ENCODE data around the gene VPS39.

VPS39 gene

GRCh38 chr15:42139596-42139995 is 68.5 kb downstream of the VPS39 start:
- H3F3A ChIP-seq (ENCODE audit: low read depth), result no peaks in the 10 kb centered on the region
- no peaks in the 10 kb centered on the region for H4K20me1 ChIP-seq (ENCODE audit: insufficient read depth, low read length, poor library complexity, severe bottlenecking)
- no peak overlapping the region for H3K4me3 ChIP-seq (ENCODE audit: low read length, poor library complexity, severe bottlenecking)
- no peak overlapping the region for H3K9ac ChIP-seq (ENCODE audit: low read depth, low read length, poor library complexity, severe bottlenecking)
- no peaks in the 10 kb centered on the region for H3K27me3 ChIP-seq (ENCODE audit: insufficient read depth, low read length, poor library complexity, severe bottlenecking)
- H3K9me2 ChIP-seq (replicated peaks; ENCODE audit: low read depth, low read length), result no peaks in the 10 kb centered on the region
- H2AFZ ChIP-seq (ENCODE audit: low read length), result no peak overlapping the region
- H3K36me3 ChIP-seq (ENCODE audit: insufficient read depth, low read length), result no peaks in the 10 kb centered on the region
- H3K9me3 ChIP-seq (ENCODE audit: insufficient read depth, low read depth, low read length), result no peaks in the 10 kb centered on the region
- H3K4me2 ChIP-seq (ENCODE audit: low read depth, low read length, poor library complexity, severe bottlenecking), result no peak overlapping the region
- no peaks in the 10 kb centered on the region for H3K4me1 ChIP-seq (ENCODE audit: insufficient read depth, low read length, poor library complexity, severe bottlenecking)
- no peaks in the 10 kb centered on the region for H3K79me2 ChIP-seq (ENCODE audit: insufficient read depth, low read length)
- TF ChIP-seq EZH2phosphoT487 (IDR thresholded peaks at IDR 0.05; ENCODE audit: borderline replicate concordance) (no peak), CTCF (conservative IDR thresholded peaks at IDR 0.05; ENCODE audit: low read length) (no peak)

- no peak overlapping the region for H2AFZ ChIP-seq (ENCODE audit: low read length)
- TF ChIP-seq EZH2phosphoT487 (IDR thresholded peaks at IDR 0.05; ENCODE audit: borderline replicate concordance) (no peak), CTCF (conservative IDR thresholded peaks at IDR 0.05; ENCODE audit: low read length) (no peak)
- no peak overlapping the region for H3K4me2 ChIP-seq (ENCODE audit: low read depth, low read length, poor library complexity, severe bottlenecking)
- H3K4me1 ChIP-seq (ENCODE audit: insufficient read depth, low read length, poor library complexity, severe bottlenecking), result no peaks in the 10 kb centered on the region
- no peaks in the 10 kb centered on the region for H4K20me1 ChIP-seq (ENCODE audit: insufficient read depth, low read length, poor library complexity, severe bottlenecking)
- no peaks in the 10 kb centered on the region for H3K36me3 ChIP-seq (ENCODE audit: insufficient read depth, low read length)
- no peaks in the 10 kb centered on the region for H3K9me2 ChIP-seq (replicated peaks; ENCODE audit: low read depth, low read length)
- no peaks in the 10 kb centered on the region for H3K79me2 ChIP-seq (ENCODE audit: insufficient read depth, low read length)
- H3K9me3 ChIP-seq (ENCODE audit: insufficient read depth, low read depth, low read length), result no peaks in the 10 kb centered on the region
- H3F3A ChIP-seq (ENCODE audit: low read depth), result no peaks in the 10 kb centered on the region
- no peak overlapping the region for H3K4me3 ChIP-seq (ENCODE audit: low read length, poor library complexity, severe bottlenecking)
- no peak overlapping the region for H3K9ac ChIP-seq (ENCODE audit: low read depth, low read length, poor library complexity, severe bottlenecking)
- no peaks in the 10 kb centered on the region for H3K27me3 ChIP-seq (ENCODE audit: insufficient read depth, low read length, poor library complexity, severe bottlenecking)
Measured at GRCh38 chr15:42138968-42139386, 69.1 kb downstream of the VPS39 start.

- H3K9ac ChIP-seq (ENCODE audit: low read depth, low read length, poor library complexity, severe bottlenecking), result no peak overlapping the region
- H3F3A ChIP-seq (ENCODE audit: low read depth), result no peaks in the 10 kb centered on the region
- no peaks in the 10 kb centered on the region for H3K9me3 ChIP-seq (ENCODE audit: insufficient read depth, low read depth, low read length)
- H3K4me1 ChIP-seq (ENCODE audit: insufficient read depth, low read length, poor library complexity, severe bottlenecking), result no peaks in the 10 kb centered on the region
- H3K4me3 ChIP-seq (ENCODE audit: low read length, poor library complexity, severe bottlenecking), result no peak overlapping the region
- no peaks in the 10 kb centered on the region for H3K79me2 ChIP-seq (ENCODE audit: insufficient read depth, low read length)
- H3K36me3 ChIP-seq (ENCODE audit: insufficient read depth, low read length), result no peaks in the 10 kb centered on the region
- no peak overlapping the region for H2AFZ ChIP-seq (ENCODE audit: low read length)
- H3K4me2 ChIP-seq (ENCODE audit: low read depth, low read length, poor library complexity, severe bottlenecking), result no peak overlapping the region
- TF ChIP-seq EZH2phosphoT487 (IDR thresholded peaks at IDR 0.05; ENCODE audit: borderline replicate concordance) (no peak), CTCF (conservative IDR thresholded peaks at IDR 0.05; ENCODE audit: low read length) (no peak)
- no peaks in the 10 kb centered on the region for H3K27me3 ChIP-seq (ENCODE audit: insufficient read depth, low read length, poor library complexity, severe bottlenecking)
- H3K9me2 ChIP-seq (replicated peaks; ENCODE audit: low read depth, low read length), result no peaks in the 10 kb centered on the region
- no peaks in the 10 kb centered on the region for H4K20me1 ChIP-seq (ENCODE audit: insufficient read depth, low read length, poor library complexity, severe bottlenecking)
Measured at GRCh38 chr15:42138411-42138810, 69.7 kb downstream of the VPS39 start.

Data from Loucy (cell line).